Activated CD8-positive, alpha-beta T cell treated with anti-CD3 and anti-CD28 coated beads, Interleukin-2, amount 10 ng/mL, durations not matched to agents 7 days and 5 days (primary cell): Measurements from ENCODE around the gene PACSIN3. TPM values are rescaled to one million over a fixed set of nuclear protein-coding genes. Genes with fewer than 3 reads are reported as not detected.

ENCODE experiments used
- ATAC-seq: fragments of 150-1000 bp; cut with Tn5 transposase; one replicate; pipeline ENCODE4 v1.10.0; 2021; ENCODE audit warnings: moderate library complexity
- CTCF ChIA-PET: fragments of 350-600 bp; sonication (Branson Sonifier 250); formaldehyde crosslinking; loops from one replicate; lab custom pipeline; 2021; ENCODE audit warnings: antibody characterized with exemption; lab: Charles Lee
- POLR2A ChIA-PET: fragments of 350-600 bp; sonication (Branson Sonifier 250); formaldehyde crosslinking; loops from one replicate; lab custom pipeline; 2021; ENCODE audit warnings: antibody characterized with exemption; lab: Charles Lee
- DNase-seq: peaks from one replicate; pipeline ENCODE4 v3.0.0-alpha.2; 2020
- H3K27ac Mint-ChIP-seq: one replicate; pipeline ENCODE4 v1.8.0; 2021; ENCODE audit warnings: mild to moderate bottlenecking, mixed read lengths
- H3K27me3 Mint-ChIP-seq: one replicate; pipeline ENCODE4 v1.8.0; 2021; ENCODE audit warnings: low read depth, mixed read lengths
- H3K36me3 Mint-ChIP-seq: one replicate; pipeline ENCODE4 v1.8.0; 2021; ENCODE audit warnings: low read depth, mixed read lengths
- H3K4me1 Mint-ChIP-seq: one replicate; pipeline ENCODE4 v1.8.0; 2021; ENCODE audit warnings: low read depth, mixed read lengths
- H3K4me3 Mint-ChIP-seq: one replicate; pipeline ENCODE4 v1.8.0; 2021; ENCODE audit warnings: mild to moderate bottlenecking, mixed read lengths
- H3K9me3 Mint-ChIP-seq: one replicate; pipeline ENCODE4 v1.8.0; 2022; ENCODE audit warnings: mixed read lengths; ENCODE audit not compliant: insufficient read depth
- microRNA-seq: library from miRNA; unstranded; fragments of <30 nt; microRNA quantifications from one replicate; pipeline ENCODE4 v1.2.0, GENCODE V29; 2022
- total RNA-seq, 2 experiments: library from RNA; stranded (reverse); gene quantifications; one replicate each; pipeline ENCODE4 v1.2.3, GENCODE V29; 2021

PACSIN3 gene
- total RNA-seq, 2 experiments from 2014 or later: 2.0 to 2.1 TPM

GRCh38 chr11:47136921-47137320, 49.3 kb downstream of the PACSIN3 start:
- ATAC-seq: no peak
- Mint-ChIP-seq H3K4me1 (peaks cover 5% of the 10 kb centered on the region), H3K36me3 (peaks cover 2% of the 10 kb centered on the region), H3K27ac (no peak overlapping the region), H3K27me3 (no peaks in the 10 kb centered on the region), H3K4me3 (no peak overlapping the region), H3K9me3 (no peaks in the 10 kb centered on the region)
- POLR2A ChIA-PET: no interaction called here
- CTCF ChIA-PET: no interaction called here
- no peak for DNase-seq

- Mint-ChIP-seq H3K9me3 (no peaks in the 10 kb centered on the region), H3K4me1 (peaks cover 5% of the 10 kb centered on the region), H3K36me3 (peaks cover 2% of the 10 kb centered on the region), H3K27me3 (no peaks in the 10 kb centered on the region), H3K27ac (no peak overlapping the region), H3K4me3 (no peak overlapping the region)
- ChIA-PET CTCF (no interaction called here), POLR2A (no interaction called here)
- DNase-seq (no peak), ATAC-seq (no peak)
Observed at GRCh38 chr11:47136327-47136726, 49.9 kb downstream of the PACSIN3 start.

GRCh38 chr11:47132981-47133380, 53.3 kb downstream of the PACSIN3 start:
- Mint-ChIP-seq H3K36me3 (peaks cover 2% of the 10 kb centered on the region), H3K27me3 (no peaks in the 10 kb centered on the region), H3K4me3 (no peak overlapping the region), H3K9me3 (no peaks in the 10 kb centered on the region), H3K4me1 (no peaks in the 10 kb centered on the region), H3K27ac (no peak overlapping the region)
- ATAC-seq (no peak), DNase-seq (no peak)
- ChIA-PET CTCF (interaction anchor here (2.4 kb wide), 1 partner anchor 19 kb away, joined by 11 read pairs; no protein-coding TSS in a partner anchor), POLR2A (no interaction called here)

- H3K36me3 Mint-ChIP-seq: no peaks in the 10 kb centered on the region
- ChIA-PET CTCF (interaction anchor here (1.5 to 2.4 kb wide), 2 partner anchors 20 to 170 kb away, joined by 3 to 11 read pairs; no protein-coding TSS in a partner anchor), POLR2A (no interaction called here)
- no peaks in the 10 kb centered on the region for H3K9me3 Mint-ChIP-seq
- H3K4me3 Mint-ChIP-seq: no peak overlapping the region
- ATAC-seq (no peak), DNase-seq (no peak)
- H3K27ac Mint-ChIP-seq: no peak overlapping the region
- no peaks in the 10 kb centered on the region for H3K27me3 Mint-ChIP-seq
- H3K4me1 Mint-ChIP-seq: no peaks in the 10 kb centered on the region
Observed at GRCh38 chr11:47132490-47132889, 53.7 kb downstream of the PACSIN3 start.

GRCh38 chr11:47131136-47131535, 55.1 kb downstream of the PACSIN3 start:
- H3K4me1 Mint-ChIP-seq: no peaks in the 10 kb centered on the region
- ChIA-PET CTCF (interaction anchor here (1.5 to 2.4 kb wide), 2 partner anchors 21 to 168 kb away, joined by 3 to 11 read pairs; no protein-coding TSS in a partner anchor), POLR2A (no interaction called here)
- no peaks in the 10 kb centered on the region for H3K27me3 Mint-ChIP-seq
- ATAC-seq (no peak), DNase-seq (no peak)
- no peak overlapping the region for H3K27ac Mint-ChIP-seq
- no peaks in the 10 kb centered on the region for H3K9me3 Mint-ChIP-seq
- H3K36me3 Mint-ChIP-seq: no peaks in the 10 kb centered on the region
- H3K4me3 Mint-ChIP-seq: no peak overlapping the region

- H3K36me3 Mint-ChIP-seq: no peaks in the 10 kb centered on the region
- DNase-seq: no peak
- no peaks in the 10 kb centered on the region for H3K9me3 Mint-ChIP-seq
- ATAC-seq: no peak
- CTCF ChIA-PET: interaction anchor here (2.4 kb wide), 1 partner anchor 22 kb away, joined by 11 read pairs; no protein-coding TSS in a partner anchor
- H3K27me3 Mint-ChIP-seq: no peaks in the 10 kb centered on the region
- no peaks in the 10 kb centered on the region for H3K4me1 Mint-ChIP-seq
- H3K27ac Mint-ChIP-seq: no peak overlapping the region
- no peak overlapping the region for H3K4me3 Mint-ChIP-seq
- POLR2A ChIA-PET: no interaction called here
Observed at GRCh38 chr11:47130543-47130942, 55.7 kb downstream of the PACSIN3 start.

Small RNA genes within 50 kb of the gene (microRNA-seq; reads per million reads assigned to microRNA genes)
- gene MIR6745: not detected

Other genes starting within 250 kb of the PACSIN3 start
- gene CSTPP1, start 249.7 kb downstream of the PACSIN3 start, total RNA-seq: 10 to 100 TPM; 15.6 to 15.8 TPM
- gene ARFGAP2, start 9.6 kb downstream of the PACSIN3 start, total RNA-seq: 100 to 1,000 TPM in 1 of 2 experiments, 10 to 100 TPM in 1; 89.6 to 102 TPM
- gene DDB2, start 28.5 kb upstream of the PACSIN3 start, total RNA-seq: 100 to 1,000 TPM; 164 to 171 TPM
- 10 to 100 TPM; 26.7 to 27.5 TPM for gene ACP2, start 62.4 kb upstream of the PACSIN3 start, total RNA-seq
- gene NR1H3, start 71.6 kb upstream of the PACSIN3 start, total RNA-seq: 10 to 100 TPM; 11.7 to 12.6 TPM
- gene MADD, start 83.7 kb upstream of the PACSIN3 start, total RNA-seq: 10 to 100 TPM; 96.3 to 98.4 TPM
- not detected for gene MYBPC3, start 166.3 kb upstream of the PACSIN3 start, total RNA-seq
- not detected for gene SPI1, start 192.1 kb upstream of the PACSIN3 start, total RNA-seq
- gene SLC39A13, start 222.2 kb upstream of the PACSIN3 start, total RNA-seq: 10 to 100 TPM; 19.2 to 20.0 TPM
- 100 to 1,000 TPM; 179 TPM for gene PSMC3, start 240.0 kb upstream of the PACSIN3 start, total RNA-seq